ENCODE data around the gene ZCCHC4.
"Not testable (repeated sequence)": the region's sequence is repeated elsewhere in the genome, so short reads cannot be mapped to it uniquely, and the experiment has no call there.

The ZCCHC4 gene

DNA sequence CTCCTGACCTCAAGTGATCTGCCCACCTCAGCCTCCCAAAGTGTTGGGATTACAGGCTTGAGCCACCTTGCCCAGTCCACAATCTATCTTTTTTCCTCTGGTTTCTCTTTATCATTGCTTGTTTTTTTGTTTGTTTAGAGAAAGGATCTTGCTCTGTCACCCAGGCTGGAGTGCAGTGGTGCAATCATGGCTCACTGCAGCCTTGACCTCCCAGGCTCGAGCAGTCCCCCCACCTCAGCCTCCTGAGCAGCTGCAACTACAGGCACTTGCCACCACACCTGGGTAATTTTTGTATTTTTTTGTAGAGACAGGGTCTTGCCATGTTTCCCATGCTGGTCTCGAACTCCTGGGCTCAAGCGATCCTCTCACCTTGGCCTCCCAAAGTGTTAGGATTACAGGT lies 15.9 kb downstream of the ZCCHC4 start:
- not testable (repeated sequence) for DNase-seq

DNA sequence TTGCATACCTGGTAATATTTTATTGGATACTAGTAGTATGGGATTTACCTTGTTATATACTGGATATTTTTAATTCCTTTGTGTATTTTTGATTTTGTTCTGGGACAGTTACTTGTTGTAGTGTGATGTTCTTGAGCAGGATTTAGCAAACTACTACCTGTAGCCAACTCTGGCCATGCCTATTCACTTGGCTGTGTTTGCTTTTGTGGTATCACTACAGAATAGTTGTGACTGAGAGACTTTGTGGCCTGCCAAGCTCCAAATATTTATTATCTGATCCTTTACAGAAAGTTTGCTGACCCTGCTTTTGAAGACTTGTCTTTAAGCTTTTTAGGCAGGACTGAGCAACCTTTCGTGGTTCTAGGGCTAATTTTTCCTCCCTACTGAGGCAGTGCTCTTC lies 17.8 kb downstream of the ZCCHC4 start:
- DNase-seq = no peak

DNA sequence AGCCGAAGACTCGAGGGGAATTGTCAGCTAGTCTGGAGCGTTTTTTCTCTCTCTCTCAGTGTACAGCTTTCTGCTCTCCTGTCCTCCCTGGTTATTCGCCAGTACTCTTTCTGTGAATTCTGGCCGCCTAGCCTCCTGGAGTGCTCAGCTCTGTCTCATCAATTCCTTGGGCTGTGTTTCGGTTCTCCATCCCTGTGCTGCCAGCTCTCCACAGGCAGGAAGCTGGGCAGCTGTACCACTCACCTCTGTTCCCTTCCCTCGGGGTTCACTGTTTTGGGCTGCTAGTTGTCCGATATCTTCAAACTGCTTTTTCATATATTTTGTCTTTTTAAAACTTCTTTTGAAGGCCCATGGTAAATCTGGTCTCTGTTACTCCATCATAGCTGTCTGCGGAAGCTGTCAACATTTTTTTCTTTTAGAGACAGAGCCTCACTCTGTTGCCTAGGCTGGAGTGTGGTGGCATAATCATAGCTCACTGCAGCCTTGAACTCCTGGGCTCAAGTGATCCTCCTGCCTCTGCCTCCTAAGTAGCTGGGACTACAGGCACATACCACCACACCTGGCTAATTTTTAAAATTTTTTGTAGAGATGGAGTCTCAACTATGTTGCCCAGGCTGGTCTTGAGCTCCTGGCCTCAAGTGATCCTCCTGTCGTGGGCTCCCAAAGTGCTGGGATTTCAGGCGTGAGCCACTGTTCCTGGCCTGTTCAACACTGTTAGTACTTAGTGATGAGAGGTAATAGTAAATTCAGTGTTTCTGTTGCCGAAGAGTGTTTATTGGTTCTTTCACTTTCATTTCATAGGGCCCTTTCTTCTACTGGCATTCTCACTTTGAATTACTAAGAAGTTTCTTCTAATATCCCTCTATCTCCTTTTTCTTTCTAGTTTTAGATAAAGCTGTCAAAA lies 18.6 kb downstream of the ZCCHC4 start:
- no peak for DNase-seq

DNA sequence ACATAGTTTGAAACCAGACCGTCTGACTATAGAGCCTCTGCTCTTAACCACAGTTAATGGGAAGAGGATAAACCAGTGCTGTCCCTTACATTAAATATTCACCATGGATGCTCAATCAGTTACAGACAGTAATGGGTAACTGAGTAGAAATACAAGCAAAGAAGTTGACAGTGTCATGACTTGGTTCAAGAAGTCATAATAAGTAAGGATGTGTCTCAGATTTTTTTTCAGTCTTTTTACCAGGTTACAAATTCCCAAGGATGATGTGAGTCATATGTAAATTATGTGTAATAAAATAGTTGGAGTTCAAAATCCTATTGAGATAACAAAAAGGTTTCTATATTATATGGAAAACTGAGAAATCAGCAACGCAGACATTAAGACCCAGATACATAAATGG lies 31.1 kb downstream of the ZCCHC4 start:
- DNase-seq = no peak

DNA sequence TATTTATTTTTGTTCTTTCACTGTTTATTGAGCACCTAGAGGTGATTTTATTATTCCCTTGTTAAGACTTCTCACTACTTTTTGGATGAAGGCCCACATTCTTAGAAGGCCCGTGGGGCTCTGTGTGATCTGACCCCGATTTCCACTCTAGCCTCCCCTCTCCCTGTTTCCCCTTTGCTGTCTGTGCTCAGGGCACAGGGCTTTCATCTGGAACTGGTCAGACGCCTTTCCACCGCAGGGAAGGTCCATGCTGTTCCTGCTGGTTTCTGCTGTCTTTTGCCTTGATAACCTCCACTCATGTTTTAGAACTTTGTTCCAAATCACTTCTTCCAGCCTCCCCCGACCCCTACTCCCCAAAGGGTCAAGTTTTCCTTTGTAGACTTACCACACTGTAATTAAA lies 33.2 kb downstream of the ZCCHC4 start:
- DNase-seq = no peak

- no peak for DNase-seq
Measured at GRCh38 chr4:25346913-25347312, 34.3 kb downstream of the ZCCHC4 start.

- DNase-seq = no peak
Measured at GRCh38 chr4:25347473-25347872, 34.9 kb downstream of the ZCCHC4 start.

GRCh38 chr4:25347971-25348370 lies 35.4 kb downstream of the ZCCHC4 start:
- DNase-seq = no peak

DNA sequence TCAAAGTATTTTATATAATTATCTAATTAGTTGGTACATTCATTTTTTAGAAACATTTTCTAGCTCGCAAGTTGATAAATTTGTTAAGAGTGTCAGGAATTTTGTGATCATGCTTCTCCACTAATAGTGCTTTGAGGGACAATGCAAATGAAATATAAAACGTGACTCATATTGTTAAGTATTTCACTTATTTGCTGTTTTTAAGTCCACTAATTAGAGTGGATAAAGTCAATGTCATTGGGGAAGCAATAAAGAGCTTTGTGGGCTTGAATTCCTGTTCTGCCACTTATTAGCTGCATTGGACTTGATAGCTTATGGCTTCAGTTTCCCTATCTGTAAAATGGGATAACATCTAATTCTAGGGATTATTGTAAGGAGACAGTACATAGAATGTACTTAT lies 38.0 kb downstream of the ZCCHC4 start:
- no peak for DNase-seq

DNA sequence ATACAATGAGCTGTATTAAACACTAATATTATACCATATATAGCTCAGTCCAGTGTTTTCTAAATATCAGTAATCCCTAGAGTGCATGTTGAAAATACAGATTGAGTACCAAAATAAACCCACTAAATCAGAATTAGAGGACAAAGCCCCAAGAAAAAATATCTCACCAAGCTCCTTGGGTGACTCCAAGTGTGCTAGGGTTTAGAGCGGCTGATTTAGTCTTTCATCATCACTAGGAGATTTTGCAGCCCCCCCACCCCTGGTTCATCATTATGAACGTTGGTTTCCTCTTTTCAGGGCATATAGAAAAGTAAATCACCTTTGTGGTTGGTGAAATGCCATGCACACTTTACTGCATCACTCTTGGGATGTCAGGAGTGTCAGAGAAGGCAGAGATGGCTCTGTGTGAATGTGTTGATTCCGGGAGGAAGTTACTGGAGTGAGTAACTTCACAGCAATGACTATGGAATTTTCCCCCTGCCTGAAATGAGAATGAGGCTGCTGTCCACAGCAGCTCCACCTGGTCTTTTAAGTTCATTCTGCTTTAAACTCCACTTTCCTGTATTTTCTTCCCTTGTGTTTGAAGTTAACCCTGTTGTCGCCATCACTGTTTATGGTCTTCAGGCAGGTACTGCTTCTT lies 39.3 kb downstream of the ZCCHC4 start:
- no peak for DNase-seq

- DNase-seq = no peak
Measured at GRCh38 chr4:25356068-25356467, 43.5 kb downstream of the ZCCHC4 start.

DNA sequence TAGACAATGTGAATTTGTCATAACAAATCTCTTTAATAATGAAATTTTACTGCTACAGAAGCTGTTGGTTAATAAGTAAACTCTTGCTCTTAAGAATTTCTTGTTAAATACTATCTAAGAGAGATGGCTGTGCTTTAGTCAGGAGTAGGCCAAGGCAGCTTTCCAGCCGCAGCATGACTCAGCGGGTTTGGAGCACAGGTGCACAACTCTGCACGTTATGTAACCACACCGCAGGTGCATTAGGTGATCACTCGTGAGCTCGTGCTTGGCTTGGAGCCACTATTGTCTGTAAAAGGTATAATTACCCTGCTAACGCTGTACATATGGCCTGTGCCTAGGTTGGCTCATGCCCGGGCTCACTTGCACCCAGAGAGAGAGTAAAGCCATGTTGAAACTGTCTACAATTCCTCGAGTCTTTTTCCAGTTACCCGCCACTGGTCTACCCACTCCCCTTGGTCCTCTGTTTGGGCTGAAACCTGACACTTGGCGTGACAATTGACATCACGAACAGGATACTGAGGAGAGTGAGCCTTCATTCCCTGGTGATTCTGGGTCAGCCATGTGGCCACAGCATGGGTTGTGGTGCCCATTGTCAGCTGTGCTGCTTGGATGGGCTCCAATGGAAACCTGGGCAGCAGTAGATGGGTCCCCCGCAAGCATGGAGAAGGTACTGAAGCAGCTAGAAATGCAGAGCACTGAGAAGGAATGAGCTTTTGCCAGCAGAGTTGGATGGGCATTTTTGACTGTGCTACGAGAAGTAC lies 46.1 kb downstream of the ZCCHC4 start:
- no peak for DNase-seq

DNA sequence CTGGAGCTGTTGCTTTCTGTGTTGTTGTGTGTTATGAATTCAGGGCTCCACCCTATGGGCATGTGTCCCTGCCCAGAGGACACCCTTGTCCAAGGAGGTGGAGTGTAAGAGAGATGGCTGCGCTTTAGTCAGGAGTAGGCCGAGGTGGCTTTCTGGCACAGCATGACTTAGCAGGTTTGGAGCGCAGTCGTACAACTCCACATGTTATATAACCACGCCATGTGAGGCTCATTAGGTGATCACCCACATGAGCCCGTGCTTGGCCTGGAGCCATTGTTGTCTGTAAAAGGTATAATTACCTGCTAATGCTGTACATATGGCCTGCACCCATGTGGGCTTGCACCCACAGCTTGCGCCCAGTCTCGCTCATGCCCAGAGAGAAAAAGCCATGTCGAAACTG lies 48.7 kb downstream of the ZCCHC4 start:
- no peak for DNase-seq

DNA sequence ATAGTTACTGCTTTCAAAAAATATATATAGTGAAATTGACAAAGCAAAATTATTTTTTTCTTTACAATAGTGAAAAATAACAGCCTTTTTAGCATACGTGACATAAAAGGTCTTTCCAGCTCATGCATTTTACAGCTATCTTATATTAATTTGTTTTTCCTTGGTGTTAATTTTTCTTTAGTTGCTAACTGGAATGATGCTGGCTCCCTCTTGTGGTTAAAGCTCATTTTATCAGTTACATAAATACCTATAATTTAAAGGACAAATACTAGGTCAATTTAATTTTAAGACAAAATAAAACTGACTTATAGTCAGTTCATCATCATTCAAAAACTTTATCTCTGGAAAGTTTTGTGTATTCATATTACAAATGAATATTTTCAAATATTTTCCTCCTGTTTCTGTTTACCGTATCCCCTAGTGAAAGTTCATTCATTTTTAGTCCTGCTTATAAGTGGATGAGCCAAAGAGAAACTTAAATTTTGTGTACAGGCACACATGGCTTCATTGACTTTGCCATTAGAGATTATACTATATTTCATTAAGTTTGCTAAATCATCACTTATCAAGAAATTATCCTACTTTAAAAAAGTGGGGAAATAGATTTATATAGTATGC lies 54.5 kb downstream of the ZCCHC4 start:
- DNase-seq = peak in 1 of 2 experiments; percentile 41

GRCh38 chr4:25367877-25368276 lies 55.3 kb downstream of the ZCCHC4 start:
- DNase-seq = no peak

- DNase-seq = no peak
Measured at GRCh38 chr4:25368315-25368714, 55.7 kb downstream of the ZCCHC4 start.

GRCh38 chr4:25370242-25370641 lies 57.7 kb downstream of the ZCCHC4 start:
- DNase-seq = peak; percentile 17 to 26

DNA sequence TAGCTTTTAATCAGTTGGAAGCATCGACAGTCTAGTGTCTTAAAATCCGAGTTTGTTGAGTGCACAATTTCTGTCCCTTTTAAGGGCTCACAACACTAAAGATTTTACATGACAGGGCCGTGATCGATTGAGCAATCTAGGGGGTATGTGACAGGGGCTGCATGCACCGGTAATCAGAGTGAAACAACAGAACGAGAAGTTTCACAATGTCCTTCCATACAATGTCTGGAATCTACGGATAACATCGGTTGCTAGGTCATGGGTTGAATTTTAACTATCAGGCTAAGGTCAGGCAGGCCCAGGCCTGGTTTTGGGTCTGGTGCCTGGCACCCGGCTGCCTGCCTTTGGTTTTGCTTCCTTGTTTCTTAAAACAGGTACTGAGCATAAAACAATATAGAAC lies 60.0 kb downstream of the ZCCHC4 start:
- DNase-seq = not testable (repeated sequence)

GRCh38 chr4:25376754-25377571 lies 64.4 kb downstream of the ZCCHC4 start, which contains the start of gene ANAPC4:
ANAPC4 (plus strand) TSS chr4:25377263; CDS start chr4:25377428, 165 bp downstream.
- peak; percentile 77 to 97 for DNase-seq

DNA sequence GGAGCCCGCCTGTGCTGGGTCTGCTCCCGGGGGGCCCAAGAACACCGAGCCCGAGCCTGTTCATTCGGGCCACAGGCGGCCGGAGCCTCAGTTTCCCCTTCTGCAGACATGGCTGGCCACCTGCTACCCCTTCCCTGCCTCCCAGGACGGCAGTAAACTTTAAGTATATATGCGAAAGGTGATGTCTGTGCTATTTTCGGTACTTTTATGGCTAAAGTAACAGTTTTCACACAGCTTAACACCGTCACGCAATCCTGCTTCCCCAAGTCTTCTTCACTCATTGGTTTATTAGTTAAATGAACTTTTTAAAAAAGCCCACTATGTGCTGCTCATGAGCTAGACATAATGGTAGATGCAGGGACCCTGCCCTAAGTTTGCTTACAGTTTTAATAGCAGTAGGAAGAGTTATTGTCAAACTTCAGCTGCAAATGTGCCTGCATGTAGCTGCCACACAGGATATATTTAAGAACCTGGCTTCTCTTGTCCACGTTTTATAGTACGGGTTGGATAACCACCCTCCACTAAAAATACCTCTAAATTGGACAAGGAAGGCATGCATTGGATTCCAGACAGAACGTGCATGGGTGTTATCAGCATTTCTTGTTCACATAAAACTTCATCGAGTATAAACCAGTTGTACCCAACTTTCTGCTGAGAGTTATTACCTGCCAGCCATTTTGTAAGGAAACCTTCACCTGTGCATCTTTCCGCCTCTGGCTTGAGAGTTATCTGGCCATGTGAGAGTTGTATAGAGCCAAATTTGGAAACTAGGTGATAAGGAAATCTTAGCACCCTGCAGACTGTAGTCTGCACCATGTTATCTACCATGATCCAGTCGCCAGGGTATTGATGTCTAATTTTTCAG lies 65.2 kb downstream of the ZCCHC4 start:
- no peak for DNase-seq

DNA sequence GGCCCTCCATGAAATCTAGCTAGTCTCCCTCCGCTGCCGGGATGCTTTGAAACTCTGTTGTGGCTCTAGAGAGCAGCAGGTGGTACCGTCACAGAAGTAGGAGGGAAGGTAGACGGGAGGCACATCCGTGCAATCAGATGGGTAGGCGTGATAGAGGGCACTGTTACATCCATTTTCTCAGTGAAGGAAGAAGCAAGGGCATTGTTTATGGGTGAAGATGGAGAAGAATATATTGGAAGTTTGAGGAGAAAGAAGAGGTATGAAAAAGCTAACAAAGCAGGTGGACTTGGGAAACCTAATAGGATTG lies 65.8 kb downstream of the ZCCHC4 start:
- no peak for DNase-seq

All from NCI-H526 (cell line).